K562 (cell line): ENCODE measurements around the gene ADK.

Source experiments
- ARID3A ChIP-seq: IDR thresholded peaks from 2 replicates; pipeline ENCODE4 v1.6.1; 2012; ENCODE audit warnings: low read depth, low read length, improper control_type of control experiment, borderline replicate concordance
- FOXM1 ChIP-seq, 2 experiments: fragments of 450-650 bp in 1 of 2; sonication (generic) in 1 of 2; formaldehyde crosslinking in 1 of 2; IDR thresholded peaks; 2 replicates each; pipeline versions ENCODE4 v1.6.1 to v1.9.0; 2017 to 2022; ENCODE audit warnings: low read depth in 2 of 2, mild to moderate bottlenecking in 2 of 2, missing genetic modification reagents in 1 of 2, moderate library complexity in 1 of 2
- HEY1 ChIP-seq: fragments of 250-450 bp; sonication (Bioruptor Pico); IDR thresholded peaks from 2 replicates; pipeline ENCODE4 v1.5.0; 2020; ENCODE audit warnings: mild to moderate bottlenecking, moderate library complexity, borderline replicate concordance
- KDM1A ChIP-seq, 2 experiments: fragments of 450-650 bp; IDR thresholded peaks; 2 replicates each; pipeline ENCODE4 v1.6.1; 2016; ENCODE audit warnings: mild to moderate bottlenecking in 2 of 2
- MBD2 ChIP-seq: sonication (generic); IDR thresholded peaks from 2 replicates; pipeline ENCODE4 v1.6.1; 2016; ENCODE audit warnings: low read depth, borderline replicate concordance
- NFYB ChIP-seq: IDR thresholded peaks from 2 replicates; pipeline ENCODE4 v1.6.1; 2011; ENCODE audit warnings: mild to moderate bottlenecking, moderate library complexity; ENCODE audit not compliant: insufficient read length; ENCODE audit errors: extremely low read depth
- NR1H2 ChIP-seq: sonication (generic); formaldehyde crosslinking; IDR thresholded peaks from 2 replicates; pipeline ENCODE4 v1.4.0; 2020; ENCODE audit warnings: mild to moderate bottlenecking, missing genetic modification reagents
- PHF8 ChIP-seq: fragments of 200-600 bp; sonication (generic); IDR thresholded peaks from 2 replicates; pipeline ENCODE4 v1.6.1; 2012; ENCODE audit warnings: mixed run types, mild to moderate bottlenecking, inconsistent platforms, low read length, moderate library complexity, borderline replicate concordance
- PTBP1 ChIP-seq: fragments of 200-400 bp; formaldehyde crosslinking; IDR thresholded peaks from 2 replicates; pipeline ENCODE4 v1.6.1; 2017; ENCODE audit warnings: low read depth, low read length
- RNF2 ChIP-seq: sonication (generic); IDR thresholded peaks from 2 replicates; pipeline ENCODE4 v1.6.1; 2016
- RNF219 ChIP-seq: fragments of 250-450 bp; sonication (Bioruptor Pico); IDR thresholded peaks from 2 replicates; pipeline ENCODE4 v1.5.0; 2022; ENCODE audit warnings: mild to moderate bottlenecking
- ZNF140 ChIP-seq: fragments of 250-450 bp; sonication (Bioruptor Pico); IDR thresholded peaks from 2 replicates; pipeline ENCODE4 v1.8.0; 2021; ENCODE audit warnings: moderate library complexity, mild to moderate bottlenecking, inconsistent platforms
- ZNF318 ChIP-seq, 2 experiments: fragments of 450-650 bp; IDR thresholded peaks; 2 replicates each; pipeline ENCODE4 v1.6.1; 2016; ENCODE audit warnings: mild to moderate bottlenecking in 2 of 2, borderline replicate concordance in 1 of 2, low read depth in 1 of 2, moderate library complexity in 1 of 2
- ZNF561 ChIP-seq: fragments of 450-650 bp; formaldehyde crosslinking; conservative IDR thresholded peaks from 2 replicates; pipeline ENCODE4 v1.4.0; 2020; ENCODE audit warnings: mild to moderate bottlenecking, moderate library complexity

- TF ChIP-seq ZNF561 (CRISPR knock-in tag) (no peak), RNF2 (no peak), ZNF140 (CRISPR knock-in tag) (no peak), KDM1A (IDR thresholded peaks at IDR 0.05) (no peak), ZNF318 (IDR thresholded peaks at IDR 0.05; ENCODE audit: borderline replicate concordance in 1 of 2, low read depth in 1 of 2) (no peak), HEY1 (CRISPR knock-in tag) (no peak), PHF8 (no peak), MBD2 (no peak), NR1H2 (CRISPR knock-in tag) (no peak), NFYB (no peak), ARID3A (no peak), FOXM1 (IDR thresholded peaks at IDR 0.05; ENCODE audit: low read depth) (no peak), FOXM1 (CRISPR knock-in tag; IDR thresholded peaks at IDR 0.05; ENCODE audit: low read depth) (no peak), PTBP1 (no peak), RNF219 (CRISPR knock-in tag) (no peak)
Measured at GRCh38 chr10:74120911-74121310, 30.1 kb upstream of the ADK start.
